H9 (cell line): Measurements from ENCODE around the gene ATG2B. TPM values are rescaled to one million over a fixed set of nuclear protein-coding genes. Genes with fewer than 3 reads are reported as not detected.

ENCODE experiments used
- DNase-seq: peaks from one replicate; pipeline ENCODE4 v3.0.0-alpha.2; 2017
- H2AFZ ChIP-seq: one replicate; pipeline ENCODE4 v1.6.1; 2013; ENCODE audit warnings: mild to moderate bottlenecking, low read length, control low read depth, moderate library complexity
- H2AK5ac ChIP-seq: 2 replicates; pipeline ENCODE4 v1.6.1; 2013; ENCODE audit warnings: low read length, control low read depth, mixed read lengths; ENCODE audit not compliant: insufficient read length
- H2BK120ac ChIP-seq: one replicate; pipeline ENCODE4 v1.6.1; 2013; ENCODE audit warnings: low read depth, mild to moderate bottlenecking, low read length, control low read depth, inconsistent platforms; ENCODE audit not compliant: poor library complexity, severe bottlenecking
- H2BK12ac ChIP-seq: 2 replicates; pipeline ENCODE4 v1.6.1; 2013; ENCODE audit warnings: low read length, control low read depth, mixed read lengths, low read depth; ENCODE audit not compliant: insufficient read length
- H2BK15ac ChIP-seq: 2 replicates; pipeline ENCODE4 v1.6.1; 2013; ENCODE audit warnings: low read depth, low read length, control low read depth
- H2BK20ac ChIP-seq: one replicate; pipeline ENCODE4 v1.6.1; 2013; ENCODE audit warnings: low read depth, mild to moderate bottlenecking, low read length, control low read depth, inconsistent platforms; ENCODE audit not compliant: poor library complexity, severe bottlenecking
- H2BK5ac ChIP-seq: 2 replicates; pipeline ENCODE4 v1.6.1; 2013; ENCODE audit warnings: low read length, control low read depth, mixed read lengths; ENCODE audit not compliant: insufficient read length
- H3K14ac ChIP-seq: 2 replicates; pipeline ENCODE4 v1.6.1; 2013; ENCODE audit warnings: low read length, control low read depth; ENCODE audit not compliant: insufficient read depth
- H3K18ac ChIP-seq: 2 replicates; pipeline ENCODE4 v1.6.1; 2013; ENCODE audit warnings: low read depth, mild to moderate bottlenecking, mixed read lengths, low read length, control low read depth; ENCODE audit not compliant: insufficient read length
- H3K23ac ChIP-seq: 2 replicates; pipeline ENCODE4 v1.6.1; 2013; ENCODE audit warnings: low read length, control low read depth, mixed read lengths, low read depth; ENCODE audit not compliant: insufficient read length
- H3K23me2 ChIP-seq: 2 replicates; pipeline ENCODE4 v1.6.1; 2013; ENCODE audit warnings: low read depth, mild to moderate bottlenecking, mixed read lengths, low read length, control low read depth; ENCODE audit not compliant: insufficient read length, poor library complexity, severe bottlenecking
- H3K27ac ChIP-seq: 2 replicates; pipeline ENCODE4 v1.5.1; 2013; ENCODE audit warnings: low read length, control low read depth, mixed read lengths, low read depth; ENCODE audit not compliant: insufficient read length
- H3K27me3 ChIP-seq: 2 replicates; pipeline ENCODE4 v1.6.1; 2013; ENCODE audit warnings: low read length, control low read depth, inconsistent platforms; ENCODE audit not compliant: insufficient read depth
- H3K4ac ChIP-seq: 2 replicates; pipeline ENCODE4 v1.6.1; 2013; ENCODE audit warnings: low read depth, mild to moderate bottlenecking, control low read depth, inconsistent platforms, low read length, moderate library complexity
- H3K4me1 ChIP-seq: 2 replicates; pipeline ENCODE4 v1.6.1; 2013; ENCODE audit warnings: low read length, control low read depth, inconsistent platforms; ENCODE audit not compliant: insufficient read depth
- H3K4me2 ChIP-seq: 2 replicates; pipeline ENCODE4 v1.6.1; 2013; ENCODE audit warnings: low read length, control low read depth, mixed read lengths; ENCODE audit not compliant: insufficient read length, insufficient read depth
- H3K56ac ChIP-seq: 2 replicates; pipeline ENCODE4 v1.6.1; 2013; ENCODE audit warnings: low read depth, mild to moderate bottlenecking, mixed read lengths, low read length, control low read depth; ENCODE audit not compliant: insufficient read length
- H3K79me1 ChIP-seq: 2 replicates; pipeline ENCODE4 v1.6.1; 2013; ENCODE audit warnings: low read depth, mild to moderate bottlenecking, moderate library complexity, low read length, control low read depth, inconsistent platforms; ENCODE audit not compliant: insufficient read depth, poor library complexity, severe bottlenecking
- H3K79me2 ChIP-seq: 2 replicates; pipeline ENCODE4 v1.6.1; 2013; ENCODE audit warnings: low read length, control low read depth, inconsistent platforms; ENCODE audit not compliant: insufficient read depth
- H3K9ac ChIP-seq: 2 replicates; pipeline ENCODE4 v1.6.1; 2013; ENCODE audit warnings: low read length, control low read depth, mixed read lengths; ENCODE audit not compliant: insufficient read length; ENCODE audit errors: extremely low read depth
- H3K9me3 ChIP-seq: one replicate; pipeline ENCODE4 v1.6.1; 2013; ENCODE audit warnings: low read depth, low read length, inconsistent platforms; ENCODE audit not compliant: control insufficient read depth
- H3T11ph ChIP-seq: one replicate; pipeline ENCODE4 v1.6.1; 2013; ENCODE audit warnings: mild to moderate bottlenecking, low read length, control low read depth, inconsistent platforms
- H4K20me1 ChIP-seq: one replicate; pipeline ENCODE4 v1.6.1; 2013; ENCODE audit not compliant: control insufficient read depth, insufficient read length, insufficient read depth
- H4K5ac ChIP-seq: 2 replicates; pipeline ENCODE4 v1.6.1; 2013; ENCODE audit warnings: low read depth, mild to moderate bottlenecking, mixed read lengths, low read length, control low read depth; ENCODE audit not compliant: insufficient read length
- H4K8ac ChIP-seq: replicated peaks from 2 replicates; pipeline ENCODE4 v1.6.1; 2013; ENCODE audit warnings: low read length, control low read depth, mixed read lengths, low read depth; ENCODE audit not compliant: insufficient read length
- H4K91ac ChIP-seq: 2 replicates; pipeline ENCODE4 v1.6.1; 2013; ENCODE audit warnings: low read depth, mild to moderate bottlenecking, moderate library complexity, mixed read lengths, low read length, control low read depth; ENCODE audit not compliant: insufficient read length
- H3K27ac Mint-ChIP-seq, 3 experiments: 2 replicates in 2 of 3; 3 replicates in 1 of 3; pipeline ENCODE4 v1.8.0; 2020 to 2021; ENCODE audit warnings: mixed read lengths in 3 of 3, mild to moderate bottlenecking in 1 of 3, moderate library complexity in 1 of 3
- H3K27me3 Mint-ChIP-seq: 2 replicates; pipeline ENCODE4 v1.8.0; 2021; ENCODE audit warnings: low read depth, mild to moderate bottlenecking, moderate library complexity, mixed read lengths
- H3K36me3 Mint-ChIP-seq, 3 experiments: 2 replicates in 2 of 3; 3 replicates in 1 of 3; pipeline ENCODE4 v1.8.0; 2020 to 2021; ENCODE audit warnings: low read depth in 3 of 3, mixed read lengths in 3 of 3; ENCODE audit not compliant: insufficient read depth in 1 of 3
- H3K4me1 Mint-ChIP-seq, 2 experiments: 2 replicates each; pipeline ENCODE4 v1.8.0; 2020; ENCODE audit warnings: mixed read lengths in 2 of 2
- H3K4me3 Mint-ChIP-seq, 2 experiments: 2 replicates in 1 of 2; 3 replicates in 1 of 2; pipeline ENCODE4 v1.8.0; 2020 to 2021; ENCODE audit warnings: mild to moderate bottlenecking in 2 of 2, mixed read lengths in 2 of 2, moderate library complexity in 1 of 2
- H3K9me3 Mint-ChIP-seq, 2 experiments: 2 replicates in 1 of 2; 3 replicates in 1 of 2; pipeline ENCODE4 v1.8.0; 2020; ENCODE audit warnings: mild to moderate bottlenecking in 2 of 2, mixed read lengths in 2 of 2, moderate library complexity in 1 of 2
- WGBS: extraction: QIAGEN DNeasy Blood & Tissue Kit; methylation state at CpG from one replicate; pipeline ENCODE4 v1.1.7; 2013; ENCODE audit warnings: missing lambda C conversion rate, low lambda C conversion rate, mixed read lengths; ENCODE audit not compliant: insufficient read length; ENCODE audit errors: extremely low coverage; 5-methylcytosine and 5-hydroxymethylcytosine counted together
- total RNA-seq: library from RNA; stranded (reverse); gene quantifications from 2 replicates; pipeline ENCODE4 v1.2.1, GENCODE V29; 2021
- TF ChIP-seq, protein P1 (sequence below): fragments of 200-600 bp; sonication (generic); conservative IDR thresholded peaks from 3 replicates; pipeline ENCODE4 v1.8.0; 2021; ENCODE audit warnings: antibody characterized with exemption, mild to moderate bottlenecking

ATG2B gene
- total RNA-seq, 1 experiment from 2014 or later: 12.6 TPM

DNA sequence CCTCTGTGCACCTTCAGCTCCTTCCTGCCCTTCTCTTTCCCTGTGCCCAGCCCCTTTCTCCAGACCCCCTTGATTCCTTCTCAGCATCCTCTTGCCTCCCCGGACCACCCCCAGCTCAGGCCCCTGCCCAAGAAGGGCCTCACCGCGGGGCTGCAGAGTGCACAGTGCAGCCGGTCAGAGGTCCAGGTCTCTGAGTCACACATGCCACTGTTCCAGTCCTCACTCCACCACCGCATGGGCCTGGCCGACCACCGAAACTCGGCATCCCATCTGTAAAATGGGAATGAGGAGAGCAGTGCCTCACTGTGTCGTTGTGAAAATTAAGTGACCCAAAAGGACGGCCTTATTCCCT lies 93.8 kb downstream of the ATG2B start:
- Histone ChIP-seq H3K23me2 (no peaks in the 10 kb centered on the region), H3K14ac (no peak overlapping the region), H3K79me2 (no peaks in the 10 kb centered on the region), H3K9ac (no peak overlapping the region), H3K23ac (no peak overlapping the region), H4K8ac (no peak overlapping the region), H2BK20ac (no peak overlapping the region), H2BK12ac (no peak overlapping the region), H3T11ph (no peak overlapping the region), H4K5ac (no peak overlapping the region), H3K4me2 (no peak overlapping the region), H3K9me3 (no peaks in the 10 kb centered on the region), H3K27ac (no peak overlapping the region), H3K18ac (no peak overlapping the region), H2BK15ac (no peak overlapping the region), H3K56ac (no peak overlapping the region), H2BK120ac (no peak overlapping the region), H3K27me3 (no peaks in the 10 kb centered on the region), H2BK5ac (no peak overlapping the region), H3K4ac (no peak overlapping the region), H3K79me1 (no peaks in the 10 kb centered on the region), H4K91ac (no peak overlapping the region), H4K20me1 (no peaks in the 10 kb centered on the region), H2AK5ac (no peak overlapping the region), H3K4me1 (no peaks in the 10 kb centered on the region), H2AFZ (no peak overlapping the region)
- Mint-ChIP-seq H3K4me3 (no peak overlapping the region), H3K4me1 (no peaks in the 10 kb centered on the region), H3K27ac (no peak overlapping the region), H3K9me3 (peaks cover 16 to 22% of the 10 kb centered on the region in 2 experiments; a peak in 4 of 5 replicates), H3K36me3 (peaks cover 4 to 11% (median 4%) of the 10 kb centered on the region in 3 experiments; a peak in 3 of 7 replicates), H3K27me3 (peaks cover 2% of the 10 kb centered on the region)
- DNase-seq: peak; percentile 22
- TF ChIP-seq, protein P1, sequence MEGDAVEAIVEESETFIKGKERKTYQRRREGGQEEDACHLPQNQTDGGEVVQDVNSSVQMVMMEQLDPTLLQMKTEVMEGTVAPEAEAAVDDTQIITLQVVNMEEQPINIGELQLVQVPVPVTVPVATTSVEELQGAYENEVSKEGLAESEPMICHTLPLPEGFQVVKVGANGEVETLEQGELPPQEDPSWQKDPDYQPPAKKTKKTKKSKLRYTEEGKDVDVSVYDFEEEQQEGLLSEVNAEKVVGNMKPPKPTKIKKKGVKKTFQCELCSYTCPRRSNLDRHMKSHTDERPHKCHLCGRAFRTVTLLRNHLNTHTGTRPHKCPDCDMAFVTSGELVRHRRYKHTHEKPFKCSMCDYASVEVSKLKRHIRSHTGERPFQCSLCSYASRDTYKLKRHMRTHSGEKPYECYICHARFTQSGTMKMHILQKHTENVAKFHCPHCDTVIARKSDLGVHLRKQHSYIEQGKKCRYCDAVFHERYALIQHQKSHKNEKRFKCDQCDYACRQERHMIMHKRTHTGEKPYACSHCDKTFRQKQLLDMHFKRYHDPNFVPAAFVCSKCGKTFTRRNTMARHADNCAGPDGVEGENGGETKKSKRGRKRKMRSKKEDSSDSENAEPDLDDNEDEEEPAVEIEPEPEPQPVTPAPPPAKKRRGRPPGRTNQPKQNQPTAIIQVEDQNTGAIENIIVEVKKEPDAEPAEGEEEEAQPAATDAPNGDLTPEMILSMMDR: no peak
- no CpG with 5 or more reads among the region's 10 CpGs for WGBS
